Breast epithelium (tissue), 4 donors: ENCODE measurements around the gene RRH. TPM values are rescaled to one million over a fixed set of nuclear protein-coding genes. Genes with fewer than 3 reads are reported as not detected.
"Not testable (repeated sequence)": the region's sequence is repeated elsewhere in the genome, so short reads cannot be mapped to it uniquely, and the experiment has no call there.

Source experiments
- DNase-seq, 2 donors: peaks; one replicate each; pipeline ENCODE4 v3.0.0-alpha.2; 2019; ENCODE audit warnings: low spot score in 2 of 2
- H3K27ac ChIP-seq, 2 donors: fragments of 200-600 bp; sonication (generic) in 1 of 2; one replicate each; pipeline ENCODE4 v1.5.1; 2016 to 2019; ENCODE audit warnings: mild to moderate bottlenecking in 1 of 2
- H3K27me3 ChIP-seq, 2 donors: fragments of 200-600 bp; sonication (generic) in 1 of 2; one replicate each; pipeline versions ENCODE4 v1.5.1 to v1.6.0; 2017 to 2019; ENCODE audit warnings: control low read depth in 1 of 2, mild to moderate bottlenecking in 1 of 2
- H3K36me3 ChIP-seq: fragments of 200-600 bp; one replicate; pipeline ENCODE4 v1.5.1; 2019
- H3K4me1 ChIP-seq, 2 donors: fragments of 200-600 bp; sonication (generic); one replicate each; pipeline ENCODE4 v1.5.1; 2016 to 2019; ENCODE audit warnings: control low read depth in 1 of 2
- H3K4me3 ChIP-seq, 3 donors: fragments of 200-600 bp; sonication (generic); 1 replicate in 2 of 3; 2 replicates in 1 of 3; pipeline ENCODE4 v1.5.1; 2016 to 2019; ENCODE audit warnings: mild to moderate bottlenecking in 3 of 3, moderate library complexity in 2 of 3
- H3K9me3 ChIP-seq, 2 donors: fragments of 200-600 bp; sonication (generic) in 1 of 2; one replicate each; pipeline ENCODE4 v1.5.1; 2016 to 2019; ENCODE audit warnings: control low read depth in 1 of 2
- POLR2A ChIP-seq: fragments of 450-650 bp; IDR thresholded peaks from one replicate; pipeline ENCODE4 v1.6.1; 2016; ENCODE audit warnings: antibody characterized with exemption, mild to moderate bottlenecking, moderate library complexity
- POLR2AphosphoS5 ChIP-seq, 3 donors: sonication (generic); formaldehyde crosslinking; IDR thresholded peaks; one replicate each; pipeline ENCODE4 v1.6.1; 2017; ENCODE audit warnings: antibody characterized with exemption in 3 of 3
- intact Hi-C: fragments of 100-400 bp; cut with DNase I; formaldehyde crosslinking; loops from one replicate; pipeline ENCODE4 v1.15.1; 2023; ENCODE audit warnings: low total_unique reads
- total RNA-seq, 3 donors: library from RNA; depleted of rRNA; stranded (reverse); fragments of >200 nt; gene quantifications; one replicate each; pipeline ENCODE4 v1.1.0, GENCODE V29; 2016
- TF ChIP-seq, protein P1 (sequence below), 3 donors: fragments of 450-650 bp; IDR thresholded peaks; one replicate each; pipeline ENCODE4 v1.5.1; 2016 to 2017; ENCODE audit warnings: antibody characterized with exemption in 3 of 3, mild to moderate bottlenecking in 3 of 3, moderate library complexity in 3 of 3

The RRH gene
- total RNA-seq, 3 donors from 2014 or later, result 0.66 to 0.73 TPM; not detected in 1

DNA sequence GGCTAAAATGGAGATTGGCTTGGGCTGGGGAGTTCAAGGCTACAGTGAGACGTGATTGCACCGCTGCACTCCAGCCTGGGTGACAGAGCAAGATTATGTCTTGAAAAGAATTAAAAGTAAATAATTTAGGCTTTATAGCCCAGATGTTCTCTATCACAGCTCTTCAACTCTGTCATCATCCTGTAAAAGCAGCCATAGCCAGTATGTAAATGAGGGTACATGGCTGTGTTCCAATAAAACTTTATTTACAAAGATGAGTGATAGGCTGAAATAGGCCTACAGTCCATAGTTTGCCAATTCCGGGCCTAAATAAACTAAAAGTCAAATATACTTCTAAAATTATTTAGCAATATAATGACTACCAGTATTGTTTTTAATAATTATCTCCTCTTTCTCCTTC, 9.2 kb downstream of the RRH start:
- no peaks in the 10 kb centered on the region for H3K36me3 ChIP-seq
- H3K9me3 ChIP-seq, result no peaks in the 10 kb centered on the region
- no peaks in the 10 kb centered on the region for H3K4me1 ChIP-seq
- intact Hi-C loops, result no loop called here
- no peak overlapping the region for H3K27ac ChIP-seq
- TF ChIP-seq POLR2A, result no peak
- TF ChIP-seq POLR2AphosphoS5 (IDR thresholded peaks at IDR 0.05), result no peak
- TF ChIP-seq, protein P1, sequence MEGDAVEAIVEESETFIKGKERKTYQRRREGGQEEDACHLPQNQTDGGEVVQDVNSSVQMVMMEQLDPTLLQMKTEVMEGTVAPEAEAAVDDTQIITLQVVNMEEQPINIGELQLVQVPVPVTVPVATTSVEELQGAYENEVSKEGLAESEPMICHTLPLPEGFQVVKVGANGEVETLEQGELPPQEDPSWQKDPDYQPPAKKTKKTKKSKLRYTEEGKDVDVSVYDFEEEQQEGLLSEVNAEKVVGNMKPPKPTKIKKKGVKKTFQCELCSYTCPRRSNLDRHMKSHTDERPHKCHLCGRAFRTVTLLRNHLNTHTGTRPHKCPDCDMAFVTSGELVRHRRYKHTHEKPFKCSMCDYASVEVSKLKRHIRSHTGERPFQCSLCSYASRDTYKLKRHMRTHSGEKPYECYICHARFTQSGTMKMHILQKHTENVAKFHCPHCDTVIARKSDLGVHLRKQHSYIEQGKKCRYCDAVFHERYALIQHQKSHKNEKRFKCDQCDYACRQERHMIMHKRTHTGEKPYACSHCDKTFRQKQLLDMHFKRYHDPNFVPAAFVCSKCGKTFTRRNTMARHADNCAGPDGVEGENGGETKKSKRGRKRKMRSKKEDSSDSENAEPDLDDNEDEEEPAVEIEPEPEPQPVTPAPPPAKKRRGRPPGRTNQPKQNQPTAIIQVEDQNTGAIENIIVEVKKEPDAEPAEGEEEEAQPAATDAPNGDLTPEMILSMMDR (IDR thresholded peaks at IDR 0.05), result no peak
- no peaks in the 10 kb centered on the region for H3K27me3 ChIP-seq
- no peak overlapping the region for H3K4me3 ChIP-seq
- no peak for DNase-seq

DNA sequence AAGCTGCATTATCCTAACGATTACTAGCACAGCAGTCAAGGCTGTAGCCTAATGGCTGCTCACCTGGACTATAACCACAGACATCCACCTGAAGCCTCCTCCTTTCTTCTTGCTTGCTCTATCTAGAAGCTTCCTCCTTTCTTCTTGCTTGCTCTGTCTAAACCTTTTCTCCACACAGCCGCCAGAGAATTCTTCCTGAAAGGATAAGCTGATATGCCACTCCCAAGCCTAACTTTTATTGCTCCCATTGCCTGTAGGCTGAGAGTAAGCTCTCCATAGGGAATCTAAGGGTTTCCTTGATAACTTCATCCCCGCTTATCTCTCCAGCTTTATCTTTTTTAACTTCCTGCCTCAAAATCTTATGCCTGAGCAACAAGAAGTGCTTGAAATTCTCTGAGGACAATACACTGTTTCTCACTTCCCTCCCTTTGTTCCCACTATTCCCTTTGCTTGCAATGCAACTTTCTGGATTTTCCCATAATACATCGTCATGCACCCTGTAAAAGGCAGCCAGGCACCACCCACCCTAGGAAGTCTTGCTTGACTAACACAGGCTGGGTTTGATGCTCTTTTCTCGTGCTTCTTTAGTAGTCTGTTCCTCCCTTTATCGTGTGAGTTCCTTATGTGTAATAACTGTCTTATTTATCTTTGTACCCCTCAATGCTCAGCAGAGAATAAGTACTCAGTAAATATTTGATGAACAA, 18.8 kb downstream of the RRH start:
- Histone ChIP-seq H3K4me1 (no peaks in the 10 kb centered on the region), H3K9me3 (no peaks in the 10 kb centered on the region), H3K36me3 (no peaks in the 10 kb centered on the region), H3K27ac (no peak overlapping the region), H3K27me3 (no peaks in the 10 kb centered on the region), H3K4me3 (no peak overlapping the region)
- DNase-seq, result no peak
- intact Hi-C loops, result no loop called here
- TF ChIP-seq, protein P1 (IDR thresholded peaks at IDR 0.05), result no peak
- TF ChIP-seq POLR2AphosphoS5 (IDR thresholded peaks at IDR 0.05), result no peak
- TF ChIP-seq POLR2A, result no peak

DNA sequence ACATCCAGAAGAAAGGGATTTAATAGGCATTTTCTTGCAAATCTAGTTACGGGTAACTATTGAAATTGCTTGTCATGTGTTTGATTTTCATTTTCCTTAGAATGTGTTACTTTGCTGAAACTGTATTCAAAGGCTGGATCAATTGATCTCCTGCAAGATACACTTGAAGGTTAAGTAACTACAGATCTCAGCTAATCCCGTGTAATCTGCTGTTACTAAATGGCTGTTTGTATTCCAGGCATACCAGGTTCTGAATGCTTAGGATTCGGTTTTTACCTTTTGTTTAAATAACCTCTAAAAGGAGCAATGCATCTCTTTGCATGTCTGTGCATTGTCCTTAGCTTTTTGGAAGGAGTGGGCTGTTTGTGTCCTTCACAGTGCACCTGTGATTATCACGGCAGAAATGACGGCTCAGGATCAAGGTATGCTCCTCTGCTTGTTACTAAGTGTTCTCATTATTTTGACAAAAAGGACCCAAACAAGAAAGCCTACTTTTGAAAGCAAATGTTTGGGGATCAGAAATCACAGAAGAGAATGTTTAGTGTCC, 20.2 kb downstream of the RRH start, which contains the start of gene LRIT3:
Gene LRIT3 (plus strand): TSS at position 212 of the 547 bp plus-strand sequence. CDS start 95 bp downstream, at position 307.
- TF ChIP-seq, protein P1 (IDR thresholded peaks at IDR 0.05), result no peak
- TF ChIP-seq POLR2A, result no peak
- no peak for TF ChIP-seq POLR2AphosphoS5 (IDR thresholded peaks at IDR 0.05)
- Histone ChIP-seq H3K4me1 (no peaks in the 10 kb centered on the region), H3K9me3 (no peaks in the 10 kb centered on the region), H3K4me3 (no peak within 1 kb of the TSS), H3K27me3 (no peaks in the 10 kb centered on the region), H3K36me3 (no peaks in the 10 kb centered on the region), H3K27ac (no peak within 1 kb of the TSS)
- no peak for DNase-seq
- intact Hi-C loops, result no loop called here

DNA sequence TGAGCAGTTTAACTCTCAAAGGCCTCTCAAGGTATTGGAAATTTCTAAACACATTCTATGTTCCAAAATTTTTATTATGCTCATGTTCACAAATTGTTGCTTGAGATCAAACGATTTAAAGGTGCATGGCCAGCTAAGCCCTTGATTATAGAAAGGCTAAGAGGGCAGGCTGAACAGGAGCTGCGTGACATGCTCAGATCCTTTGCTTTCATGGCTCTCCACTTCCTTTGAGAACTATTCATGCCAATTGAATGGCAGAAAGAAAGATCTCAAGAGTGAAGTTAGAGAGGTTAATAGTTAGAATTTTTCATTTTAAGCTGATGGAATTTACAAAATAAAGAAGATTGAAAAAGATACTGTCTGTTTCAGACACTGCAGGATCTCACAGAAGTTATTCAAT, 20.7 kb downstream of the RRH start:
- no peak for DNase-seq
- Histone ChIP-seq H3K4me3 (no peak overlapping the region), H3K36me3 (no peaks in the 10 kb centered on the region), H3K9me3 (no peaks in the 10 kb centered on the region), H3K27ac (no peak overlapping the region), H3K27me3 (no peaks in the 10 kb centered on the region), H3K4me1 (no peaks in the 10 kb centered on the region)
- intact Hi-C loops, result no loop called here
- TF ChIP-seq POLR2AphosphoS5 (IDR thresholded peaks at IDR 0.05), result no peak
- no peak for TF ChIP-seq POLR2A
- TF ChIP-seq, protein P1 (IDR thresholded peaks at IDR 0.05), result no peak

DNA sequence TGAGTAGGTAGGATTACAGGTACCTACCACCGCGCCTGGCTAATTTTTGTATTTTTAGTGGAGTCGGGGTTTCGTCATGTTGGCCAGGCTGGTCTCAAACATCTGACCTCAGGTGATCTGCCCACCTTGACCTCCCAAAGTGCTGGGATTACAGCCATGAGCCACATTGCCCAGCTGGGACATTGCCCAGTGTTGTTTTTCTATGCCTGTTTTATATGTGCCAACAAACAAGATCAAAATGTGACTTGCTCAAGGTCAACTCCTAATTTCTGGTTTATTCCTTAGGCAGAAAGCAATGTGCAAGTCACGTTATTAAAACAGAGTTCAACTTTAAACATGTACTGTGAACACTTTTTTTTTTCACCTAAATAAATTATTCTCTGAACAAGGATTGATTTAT, 22.8 kb downstream of the RRH start:
- TF ChIP-seq, protein P1 (IDR thresholded peaks at IDR 0.05), result no peak
- TF ChIP-seq POLR2A (no peak), POLR2AphosphoS5 (IDR thresholded peaks at IDR 0.05) (no peak)
- intact Hi-C loops, result no loop called here
- DNase-seq, result no peak

DNA sequence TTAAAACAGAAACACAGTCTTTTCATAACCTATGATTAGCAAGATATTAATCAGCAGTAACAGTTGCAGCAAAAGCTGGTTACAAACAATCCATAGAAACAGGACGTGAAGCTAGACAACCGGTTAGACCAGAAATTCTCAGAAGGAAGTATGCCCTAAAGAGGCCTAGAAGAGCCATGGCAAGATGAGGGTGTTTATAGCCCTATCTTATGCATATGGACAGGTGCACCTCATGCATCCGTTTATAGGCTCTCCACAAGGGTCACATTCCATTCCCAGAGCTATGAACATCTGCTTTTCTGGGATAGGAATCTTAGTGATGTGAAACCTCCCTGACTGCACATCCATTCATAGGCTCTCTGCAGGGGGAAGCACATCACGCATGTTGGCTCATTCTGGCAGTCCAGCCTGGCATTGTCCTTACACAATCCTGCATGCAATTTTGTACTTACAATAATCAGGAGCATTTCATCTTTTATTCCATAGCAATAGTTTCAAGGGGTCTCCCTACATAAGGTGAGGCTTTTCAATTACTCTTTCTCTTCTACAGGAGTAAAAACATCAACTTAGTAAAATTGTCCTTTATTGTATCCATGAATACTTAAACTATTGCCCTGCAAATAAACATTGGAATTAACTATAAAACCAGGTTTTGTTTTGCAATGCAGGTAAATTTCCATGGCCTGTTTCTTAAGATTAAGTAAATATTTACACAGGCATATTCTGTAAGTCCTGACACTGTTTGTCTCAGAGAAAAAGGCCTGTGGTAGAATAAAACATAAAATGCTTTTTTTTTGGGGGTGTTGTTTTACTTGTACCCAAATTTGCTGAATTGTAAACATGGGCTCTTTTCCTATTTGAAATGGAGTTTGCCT, 31.9 kb downstream of the RRH start:
- H3K27me3 ChIP-seq, H3K36me3 ChIP-seq, H3K4me1 ChIP-seq, intact Hi-C loops, DNase-seq, H3K27ac ChIP-seq, H3K4me3 ChIP-seq: not testable (repeated sequence)
- peaks cover 0 to 14% of the 10 kb centered on the region in 2 donors for H3K9me3 ChIP-seq

More for the DNA sequence above, 22.8 kb downstream of the RRH start:
- no peaks in the 10 kb centered on the region for H3K4me1 ChIP-seq
- no peaks in the 10 kb centered on the region for H3K27me3 ChIP-seq
- H3K9me3 ChIP-seq, result no peaks in the 10 kb centered on the region
- no peak overlapping the region for H3K27ac ChIP-seq
- no peak overlapping the region for H3K4me3 ChIP-seq
- no peaks in the 10 kb centered on the region for H3K36me3 ChIP-seq
